ENCODE results near the gene CWC22.

CWC22 gene

DNA sequence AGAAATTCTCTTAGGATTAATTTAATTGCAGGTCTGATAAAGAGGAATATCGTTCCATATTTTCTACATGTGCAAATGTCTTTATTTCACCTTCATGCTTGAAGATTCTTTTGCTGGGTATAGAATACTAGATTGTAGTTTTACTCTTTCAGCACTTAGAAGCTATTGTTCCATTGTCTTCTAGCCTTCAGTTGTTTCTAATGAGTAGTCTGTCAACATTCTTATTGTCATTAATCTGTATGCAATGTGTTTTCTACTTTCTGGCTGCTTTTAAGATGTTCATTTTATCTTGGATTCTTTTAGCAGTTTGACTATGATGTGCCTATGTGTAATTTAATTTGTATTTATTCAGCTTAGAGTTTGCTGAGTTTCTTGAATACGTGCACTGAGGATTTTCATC, 81.4 kb downstream of the CWC22 start:
- in situ Hi-C loops (cut with MboI; ENCODE audit: low sequenced_read_pairs): no loop called here
- no peak for DNase-seq (ENCODE audit: low spot score in 2 of 2)
- Histone ChIP-seq H3K4me3 (no peak overlapping the region), H3K9me3 (peaks cover 5% of the 10 kb centered on the region), H3K27me3 (ENCODE audit: low read depth) (no peaks in the 10 kb centered on the region), H3K4me1 (no peaks in the 10 kb centered on the region), H3K36me3 (replicated peaks) (no peaks in the 10 kb centered on the region)

GRCh38 chr2:179917272-179917671, 89.8 kb downstream of the CWC22 start:
- H3K27me3 ChIP-seq (ENCODE audit: low read depth): peaks cover 3% of the 10 kb centered on the region; the same call in 1 of the 2 replicates
- no peak for DNase-seq (ENCODE audit: low spot score in 2 of 2)
- H3K36me3 ChIP-seq (replicated peaks): no peaks in the 10 kb centered on the region
- H3K4me3 ChIP-seq: no peak overlapping the region
- no peaks in the 10 kb centered on the region for H3K9me3 ChIP-seq
- no peaks in the 10 kb centered on the region for H3K4me1 ChIP-seq
- in situ Hi-C loops (cut with MboI; ENCODE audit: low sequenced_read_pairs): loop anchor here (25.0 kb wide), 1 partner anchor 505 kb away; no protein-coding TSS in a partner anchor

- H3K9me3 ChIP-seq: no peaks in the 10 kb centered on the region
- H3K36me3 ChIP-seq (replicated peaks): no peaks in the 10 kb centered on the region
- DNase-seq (ENCODE audit: low spot score in 2 of 2): no peak
- peaks cover 9% of the 10 kb centered on the region for H3K27me3 ChIP-seq (ENCODE audit: low read depth)
- H3K4me3 ChIP-seq: no peak overlapping the region
- in situ Hi-C loops (cut with MboI; ENCODE audit: low sequenced_read_pairs): loop anchor here (25.0 kb wide), 1 partner anchor 503 kb away; no protein-coding TSS in a partner anchor
- no peaks in the 10 kb centered on the region for H3K4me1 ChIP-seq
These were observed 91.6 kb downstream of the CWC22 start for GRCh38 chr2:179915395-179915992.

DNA sequence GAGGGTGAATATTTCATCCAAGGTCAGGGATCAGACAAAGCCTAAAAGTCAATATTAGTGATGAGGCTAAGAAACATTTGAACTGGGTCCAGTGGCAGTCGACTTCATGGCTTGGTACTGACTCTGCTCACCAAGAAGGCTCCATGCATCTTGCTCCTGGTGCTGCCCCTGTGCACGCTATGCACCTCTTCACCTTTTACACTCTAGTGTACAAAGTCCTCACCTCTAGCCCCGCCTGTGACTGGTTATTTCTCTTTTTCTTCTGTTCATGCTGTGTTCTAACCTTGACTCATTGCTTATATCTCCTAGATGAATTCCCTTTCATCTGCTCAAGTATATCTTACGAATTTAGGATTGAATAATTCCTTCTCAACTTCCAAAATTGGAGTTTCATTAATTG, 93.3 kb downstream of the CWC22 start:
- no peaks in the 10 kb centered on the region for H3K9me3 ChIP-seq
- in situ Hi-C loops (cut with MboI; ENCODE audit: low sequenced_read_pairs): loop anchor here (25.0 kb wide), 1 partner anchor 502 kb away; no protein-coding TSS in a partner anchor
- peaks cover 22% of the 10 kb centered on the region for H3K27me3 ChIP-seq (ENCODE audit: low read depth)
- H3K4me3 ChIP-seq: no peak overlapping the region
- H3K36me3 ChIP-seq (replicated peaks): no peaks in the 10 kb centered on the region
- H3K4me1 ChIP-seq: no peaks in the 10 kb centered on the region
- DNase-seq (ENCODE audit: low spot score in 2 of 2): no peak

GRCh38 chr2:179911569-179911968, 95.5 kb downstream of the CWC22 start:
- H3K27me3 ChIP-seq (ENCODE audit: low read depth): peaks cover 26% of the 10 kb centered on the region
- no peaks in the 10 kb centered on the region for H3K36me3 ChIP-seq (replicated peaks)
- no peak overlapping the region for H3K4me3 ChIP-seq
- DNase-seq (ENCODE audit: low spot score in 2 of 2): no peak
- no peaks in the 10 kb centered on the region for H3K9me3 ChIP-seq
- H3K4me1 ChIP-seq: no peaks in the 10 kb centered on the region
- in situ Hi-C loops (cut with MboI; ENCODE audit: low sequenced_read_pairs): loop anchor here (25.0 kb wide), 1 partner anchor 499 kb away; no protein-coding TSS in a partner anchor

GRCh38 chr2:179910735-179911113, 96.4 kb downstream of the CWC22 start:
- DNase-seq (ENCODE audit: low spot score in 2 of 2): no peak
- Histone ChIP-seq H3K27me3 (ENCODE audit: low read depth) (peaks cover 28% of the 10 kb centered on the region), H3K4me3 (no peak overlapping the region), H3K36me3 (replicated peaks) (no peaks in the 10 kb centered on the region), H3K9me3 (no peaks in the 10 kb centered on the region), H3K4me1 (no peaks in the 10 kb centered on the region)
- in situ Hi-C loops (cut with MboI; ENCODE audit: low sequenced_read_pairs): loop anchor here (25.0 kb wide), 1 partner anchor 498 kb away; no protein-coding TSS in a partner anchor

DNA sequence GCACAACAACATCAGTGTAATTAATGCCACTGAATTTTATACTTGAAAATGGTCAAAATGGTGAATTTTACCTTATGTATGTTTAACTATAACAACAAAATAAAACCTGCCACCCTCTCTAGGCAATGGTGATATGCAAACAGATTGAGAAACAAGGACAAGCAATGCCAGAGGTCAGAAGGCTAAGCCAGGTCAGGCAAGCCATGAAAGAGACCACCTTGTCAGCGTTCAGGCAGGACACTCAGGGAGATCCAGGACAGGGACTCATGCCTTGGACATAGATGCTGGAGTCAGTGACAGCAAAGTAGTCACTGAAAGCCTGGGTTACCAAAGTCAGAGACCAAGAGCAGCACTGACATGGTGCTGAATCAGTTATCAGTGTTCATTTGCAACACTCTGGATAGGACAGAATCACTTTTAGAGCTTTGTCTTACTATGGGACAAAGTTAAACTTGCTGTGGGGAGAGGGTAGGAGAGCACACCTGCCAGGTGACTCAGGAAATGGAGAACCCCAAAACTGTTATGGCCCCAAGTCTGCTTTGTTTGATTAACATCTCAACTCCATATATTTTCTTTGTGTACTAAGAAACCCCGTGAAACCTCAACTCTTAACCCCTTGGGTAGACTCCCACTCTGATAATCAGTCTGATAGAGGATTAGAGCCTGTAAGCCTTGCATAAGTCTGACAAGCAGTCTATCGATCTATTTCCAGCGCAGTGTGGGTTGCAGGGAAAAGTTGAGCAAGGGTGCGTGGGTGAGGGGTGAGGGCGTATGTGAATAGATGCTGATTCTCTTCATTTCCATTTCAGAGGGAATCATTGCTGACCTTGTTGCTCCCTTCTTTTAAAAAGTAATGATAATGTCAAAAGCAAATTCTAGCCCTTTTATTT, 97.0 kb downstream of the CWC22 start:
- Histone ChIP-seq H3K9me3 (no peaks in the 10 kb centered on the region), H3K4me3 (no peak overlapping the region), H3K27me3 (ENCODE audit: low read depth) (peaks cover 28% of the 10 kb centered on the region), H3K36me3 (replicated peaks) (no peaks in the 10 kb centered on the region), H3K4me1 (no peaks in the 10 kb centered on the region)
- in situ Hi-C loops (cut with MboI; ENCODE audit: low sequenced_read_pairs): loop anchor here (25.0 kb wide), 1 partner anchor 498 kb away; no protein-coding TSS in a partner anchor
- no peak for DNase-seq (ENCODE audit: low spot score in 2 of 2)

- DNase-seq (ENCODE audit: low spot score in 2 of 2): no peak
- Histone ChIP-seq H3K27me3 (ENCODE audit: low read depth) (no peaks in the 10 kb centered on the region; the same call in 1 of the 2 replicates), H3K4me3 (no peak overlapping the region), H3K36me3 (replicated peaks) (no peaks in the 10 kb centered on the region), H3K4me1 (no peaks in the 10 kb centered on the region), H3K9me3 (no peaks in the 10 kb centered on the region)
- in situ Hi-C loops (cut with MboI; ENCODE audit: low sequenced_read_pairs): loop anchor here (25.0 kb wide), 1 partner anchor 488 kb away; no protein-coding TSS in a partner anchor
These were observed 106.4 kb downstream of the CWC22 start for GRCh38 chr2:179900655-179901054.

- in situ Hi-C loops (cut with MboI; ENCODE audit: low sequenced_read_pairs): loop anchor here (25.0 kb wide), 1 partner anchor 487 kb away; no protein-coding TSS in a partner anchor
- Histone ChIP-seq H3K27me3 (ENCODE audit: low read depth) (peaks cover 2% of the 10 kb centered on the region; the same call in 1 of the 2 replicates), H3K9me3 (no peaks in the 10 kb centered on the region), H3K4me1 (no peaks in the 10 kb centered on the region), H3K4me3 (no peak overlapping the region), H3K36me3 (replicated peaks) (no peaks in the 10 kb centered on the region)
- no peak for DNase-seq (ENCODE audit: low spot score in 2 of 2)
These were observed 107.4 kb downstream of the CWC22 start for GRCh38 chr2:179899666-179900065.

DNA sequence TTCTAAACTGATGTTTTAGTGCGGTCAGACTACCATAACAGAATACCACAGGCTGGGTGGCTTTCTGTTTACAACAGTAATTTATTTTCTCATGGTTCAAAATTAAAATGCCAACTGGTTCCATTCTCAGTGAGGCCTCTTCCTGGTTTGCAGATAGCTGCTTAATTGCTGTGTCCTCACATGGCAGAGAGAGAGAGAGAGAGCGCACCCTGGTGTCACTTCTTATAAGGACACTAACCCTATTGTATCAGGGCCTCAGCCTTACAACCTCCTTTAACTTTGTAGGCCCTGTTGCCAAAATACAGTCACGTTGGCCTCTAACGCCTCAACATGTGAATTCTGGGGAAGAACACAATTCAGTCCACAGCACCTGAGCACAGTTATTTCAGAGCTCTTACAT, 108.2 kb downstream of the CWC22 start:
- in situ Hi-C loops (cut with MboI; ENCODE audit: low sequenced_read_pairs): no loop called here
- no peaks in the 10 kb centered on the region for H3K9me3 ChIP-seq

More for the DNA sequence above, 108.2 kb downstream of the CWC22 start:
- Histone ChIP-seq H3K36me3 (replicated peaks) (no peaks in the 10 kb centered on the region), H3K4me1 (no peaks in the 10 kb centered on the region), H3K4me3 (no peak overlapping the region), H3K27me3 (ENCODE audit: low read depth) (peaks cover 2% of the 10 kb centered on the region; the same call in 1 of the 2 replicates)
- peak; percentile 75 to 80 for DNase-seq (ENCODE audit: low spot score in 2 of 2)
